ENCODE measurements around the gene B3GLCT. TPM values are rescaled to one million over a fixed set of nuclear protein-coding genes. Genes with fewer than 3 reads are reported as not detected.

The B3GLCT gene
- total and polyA plus RNA-seq, 2 of the 13 experiments (the other 11 are each of a cell fraction or from before 2014, with no cell fraction given), result 2.0 to 7.1 TPM

- 100% methylated on average over 4 of the region's 4 CpGs for WGBS (ENCODE audit: low lambda C conversion rate)
- CTCF ChIA-PET (ENCODE audit: low intra/inter-chr PET ratio, low total read pairs), result no interaction called here
Observed at GRCh38 chr13:31264151-31264550, 64.4 kb downstream of the B3GLCT start.

GRCh38 chr13:31267126-31267784 lies 67.5 kb downstream of the B3GLCT start:
- Histone ChIP-seq H3K36me3 (replicated peaks in 1 of 2; ENCODE audit: control insufficient read depth in 1 of 2, insufficient read depth in 2 of 2, low read length in 2 of 2) (no peaks in the 10 kb centered on the region), H3K27ac (ENCODE audit: extremely low read length, insufficient read depth, low read length) (no peak overlapping the region), H3K79me2 (ENCODE audit: insufficient read depth, low read length) (no peaks in the 10 kb centered on the region), H3K9ac (ENCODE audit: insufficient read depth, low read depth, low read length) (no peak overlapping the region), H3K4me1 (ENCODE audit: insufficient read depth, low read length) (no peaks in the 10 kb centered on the region), H3K4me2 (ENCODE audit: low read depth, low read length) (no peak overlapping the region), H3K9me3 (ENCODE audit: low read length) (peaks cover 6% of the 10 kb centered on the region), H2AFZ (ENCODE audit: low read length) (no peak overlapping the region), H3K27me3 (ENCODE audit: control insufficient read depth in 1 of 2, insufficient read depth in 2 of 2, low read length in 2 of 2) (no peaks in the 10 kb centered on the region), H4K20me1 (ENCODE audit: insufficient read depth, low read length) (no peaks in the 10 kb centered on the region), H3K4me3 (replicated peaks in 1 of 3; ENCODE audit: insufficient read depth in 1 of 3, low read depth in 2 of 3, low read length in 3 of 3) (no peak overlapping the region)
- DNase-seq (ENCODE audit: low spot score), result no peak
- no peak for FAIRE-seq
- ChIA-PET POLR2A (no interaction called here), CTCF (ENCODE audit: low intra/inter-chr PET ratio, low total read pairs) (no interaction called here)
- no peak for ATAC-seq
- no TSS peak for BruUV-seq (replicated peaks)
- intact Hi-C loops (cut with micrococcal nuclease; ENCODE audit: unreplicated experiment), result no loop called here
- WGBS (ENCODE audit: low lambda C conversion rate), result 91% methylated on average over 2 of the region's 2 CpGs
- in situ Hi-C loops (cut with HindIII; ENCODE audit: extremely low pct_ligation_motif_present, low pct_unique_long_range_greater_than_20kb), result no loop called here
- TF ChIP-seq MAZ (IDR thresholded peaks at IDR 0.05; ENCODE audit: borderline replicate concordance, low read depth, low read length), result no peak
- TF ChIP-seq MAZ (CRISPR knock-in tag; IDR thresholded peaks at IDR 0.05; ENCODE audit: low read depth), result no peak
- TF ChIP-seq ZNF761 (CRISPR knock-in tag; conservative IDR thresholded peaks at IDR 0.05), result no peak
- TF ChIP-seq ZNF550 (CRISPR knock-in tag; IDR thresholded peaks at IDR 0.05; ENCODE audit: borderline replicate concordance), result no peak
- no peak for TF ChIP-seq ZBTB8A (CRISPR knock-in tag; IDR thresholded peaks at IDR 0.05; ENCODE audit: borderline replicate concordance, low read depth)
- no peak for TF ChIP-seq SIN3B (IDR thresholded peaks at IDR 0.05; ENCODE audit: low read length)
- no peak for TF ChIP-seq ZNF768 (CRISPR knock-in tag; IDR thresholded peaks at IDR 0.05)
- no peak for TF ChIP-seq E2F1 (CRISPR knock-in tag; IDR thresholded peaks at IDR 0.05)
- TF ChIP-seq EEA1 (CRISPR knock-in tag; IDR thresholded peaks at IDR 0.05; ENCODE audit: borderline replicate concordance), result no peak

More at GRCh38 chr13:31264151-31264550, 64.4 kb downstream of the B3GLCT start:
- Histone ChIP-seq H3K4me3 (replicated peaks in 1 of 3; ENCODE audit: insufficient read depth in 1 of 3, low read depth in 2 of 3, low read length in 3 of 3) (no peak overlapping the region), H3K9ac (ENCODE audit: insufficient read depth, low read depth, low read length) (no peak overlapping the region), H3K4me2 (ENCODE audit: low read depth, low read length) (no peak overlapping the region), H3K27me3 (ENCODE audit: control insufficient read depth in 1 of 2, insufficient read depth in 2 of 2, low read length in 2 of 2) (no peaks in the 10 kb centered on the region), H3K79me2 (ENCODE audit: insufficient read depth, low read length) (no peaks in the 10 kb centered on the region), H4K20me1 (ENCODE audit: insufficient read depth, low read length) (no peaks in the 10 kb centered on the region), H3K36me3 (replicated peaks in 1 of 2; ENCODE audit: control insufficient read depth in 1 of 2, insufficient read depth in 2 of 2, low read length in 2 of 2) (no peaks in the 10 kb centered on the region), H3K4me1 (ENCODE audit: insufficient read depth, low read length) (no peaks in the 10 kb centered on the region), H3K27ac (ENCODE audit: extremely low read length, insufficient read depth, low read length) (no peak overlapping the region), H2AFZ (ENCODE audit: low read length) (no peak overlapping the region), H3K9me3 (ENCODE audit: low read length) (no peaks in the 10 kb centered on the region)
- DNase-seq (ENCODE audit: low spot score) (no peak), ATAC-seq (no peak), FAIRE-seq (no peak)
- POLR2A ChIA-PET, result no interaction called here
- BruUV-seq (replicated peaks), result no TSS peak
- TF ChIP-seq NFIB (CRISPR knock-in tag; IDR thresholded peaks at IDR 0.05; ENCODE audit: borderline replicate concordance) (no peak), ZNF253 (CRISPR knock-in tag; IDR thresholded peaks at IDR 0.05; ENCODE audit: borderline replicate concordance) (no peak), AGO2 (optimal IDR thresholded peaks at IDR 0.05; ENCODE audit: low read depth, low read length) (no peak), MNT (IDR thresholded peaks at IDR 0.05) (no peak), ZNF367 (CRISPR knock-in tag; IDR thresholded peaks at IDR 0.05; ENCODE audit: borderline replicate concordance) (no peak), SPEN (CRISPR knock-in tag; IDR thresholded peaks at IDR 0.05; ENCODE audit: low read depth) (no peak), ZFP62 (CRISPR knock-in tag; IDR thresholded peaks at IDR 0.05) (no peak)
- in situ Hi-C loops (cut with HindIII; ENCODE audit: extremely low pct_ligation_motif_present, low pct_unique_long_range_greater_than_20kb) (no loop called here), intact Hi-C loops (cut with micrococcal nuclease; ENCODE audit: unreplicated experiment) (no loop called here)
